NCI-H524 (cell line): ENCODE measurements around the gene NECAB2.

Source experiments
- DNase-seq, 2 experiments: peaks; one replicate each; lab custom pipeline; 2025; lab: John Stamatoyannopoulos, UW

NECAB2 gene

DNA sequence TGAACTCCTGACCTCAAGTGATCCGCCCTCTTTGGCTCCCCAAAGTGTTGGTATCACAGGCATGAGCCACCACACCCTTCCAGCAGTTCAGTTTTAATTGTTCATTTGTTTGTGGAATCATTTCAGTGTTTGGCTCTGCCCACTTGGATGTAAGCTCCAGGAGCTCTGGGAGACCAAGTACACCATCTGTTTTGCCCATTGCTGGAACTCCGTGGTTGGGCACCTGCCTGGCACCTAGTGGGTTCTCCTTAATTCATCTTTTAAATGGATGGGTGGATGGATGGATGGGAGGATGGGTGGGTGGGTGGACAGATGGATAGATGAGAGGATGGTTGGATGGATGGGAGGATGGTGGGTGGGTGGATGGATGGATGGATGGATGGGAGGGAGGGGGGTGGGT lies 953 bp upstream of the NECAB2 start:
- DNase-seq, result peak in 1 of 2 experiments; percentile 27

DNA sequence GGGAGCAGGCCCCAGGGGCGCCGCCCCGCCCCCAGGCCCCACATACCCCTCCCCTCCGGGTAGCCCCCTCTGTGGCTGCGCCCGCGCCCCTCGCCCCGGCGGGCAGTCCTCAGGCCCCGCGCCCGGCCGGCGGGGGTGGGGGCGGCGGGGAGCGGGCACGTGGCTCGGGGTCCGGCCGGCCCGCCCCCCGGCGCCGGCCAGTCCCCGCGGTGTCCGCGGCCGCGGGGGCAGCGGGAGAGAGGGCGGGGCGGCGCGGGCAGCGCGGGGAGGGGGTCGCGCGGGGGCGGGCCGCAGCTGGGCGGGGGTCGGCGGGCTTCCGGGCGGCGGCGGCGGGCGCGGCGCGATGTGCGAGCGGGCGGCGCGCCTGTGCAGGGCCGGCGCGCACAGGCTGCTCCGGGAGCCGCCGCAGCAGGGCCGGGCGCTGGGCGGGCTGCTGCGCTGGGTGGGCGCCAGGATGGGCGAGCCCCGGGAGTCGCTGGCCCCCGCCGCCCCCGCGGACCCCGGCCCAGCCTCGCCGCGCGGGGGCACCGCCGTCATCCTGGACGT lies 335 bp downstream of the NECAB2 start:
- peak in 1 of 2 experiments; percentile 34 for DNase-seq

DNA sequence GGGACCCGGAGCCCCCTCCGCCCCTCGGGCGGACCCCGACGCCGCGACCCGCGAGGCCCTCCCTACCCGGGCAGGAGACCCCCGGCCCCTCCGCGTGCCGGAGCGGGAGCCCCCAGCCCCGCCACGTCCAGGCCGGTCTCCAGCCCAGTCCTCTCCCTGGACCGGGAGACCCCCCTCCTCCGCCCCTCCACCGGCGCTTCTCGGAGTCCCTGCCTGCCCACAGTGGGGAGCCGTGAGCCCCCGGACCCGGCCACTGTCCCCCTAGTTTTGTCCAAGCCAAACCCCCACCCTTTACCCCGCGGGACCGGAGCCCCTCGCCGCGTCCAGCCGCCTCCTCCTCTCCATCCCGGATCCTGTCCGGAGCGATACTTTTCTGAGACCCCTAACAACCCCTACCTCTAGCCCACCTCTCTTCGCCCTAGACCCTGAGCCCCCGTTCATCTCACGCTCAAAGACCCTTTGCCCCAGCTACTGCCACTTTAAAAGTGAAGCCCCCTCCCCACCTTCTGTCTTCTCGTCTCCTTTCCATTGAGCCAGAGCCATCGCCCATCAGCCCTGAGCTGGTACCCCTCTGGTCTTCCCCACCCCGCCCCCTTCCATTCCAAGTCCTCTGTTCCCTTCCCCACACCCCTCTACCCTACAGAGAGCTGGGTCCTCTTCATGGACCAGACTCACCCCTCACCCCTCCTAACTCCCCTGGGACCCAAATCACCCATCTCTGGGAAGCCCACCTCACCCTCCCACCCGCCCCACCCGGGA lies 1.0 kb downstream of the NECAB2 start:
- no peak for DNase-seq

DNA sequence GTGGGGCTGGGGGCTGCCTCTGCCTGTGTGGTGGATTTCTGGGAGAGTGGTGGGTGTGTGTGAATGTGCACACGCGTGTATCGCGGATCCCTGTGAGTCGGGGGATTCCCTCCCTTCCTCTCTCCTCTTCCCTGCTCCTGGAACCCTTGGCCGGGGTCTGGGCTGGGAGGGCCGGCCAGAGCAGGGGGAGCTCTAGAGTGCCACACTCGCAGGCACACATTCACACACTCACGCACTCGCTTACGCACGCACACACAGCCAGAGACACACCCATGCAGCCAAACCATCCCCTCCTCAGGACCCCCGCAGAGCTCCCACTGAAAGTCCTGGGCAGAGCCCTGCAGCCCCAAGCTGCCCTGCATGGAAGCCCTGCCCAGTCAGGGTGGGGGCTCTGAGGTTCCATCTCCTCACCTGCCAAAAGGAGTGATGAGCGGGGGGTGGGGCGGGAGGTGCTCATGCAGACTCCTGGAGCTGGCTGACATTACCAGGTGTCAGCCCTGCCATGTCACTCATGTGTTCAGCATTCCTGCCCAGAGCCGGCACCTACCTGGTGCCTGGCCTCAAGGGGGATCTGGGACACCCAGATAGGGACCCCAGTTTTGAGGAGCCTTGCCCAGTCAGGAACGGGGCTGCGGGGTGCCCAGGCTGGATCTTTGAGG lies 1.9 kb downstream of the NECAB2 start:
- DNase-seq, result no peak

DNA sequence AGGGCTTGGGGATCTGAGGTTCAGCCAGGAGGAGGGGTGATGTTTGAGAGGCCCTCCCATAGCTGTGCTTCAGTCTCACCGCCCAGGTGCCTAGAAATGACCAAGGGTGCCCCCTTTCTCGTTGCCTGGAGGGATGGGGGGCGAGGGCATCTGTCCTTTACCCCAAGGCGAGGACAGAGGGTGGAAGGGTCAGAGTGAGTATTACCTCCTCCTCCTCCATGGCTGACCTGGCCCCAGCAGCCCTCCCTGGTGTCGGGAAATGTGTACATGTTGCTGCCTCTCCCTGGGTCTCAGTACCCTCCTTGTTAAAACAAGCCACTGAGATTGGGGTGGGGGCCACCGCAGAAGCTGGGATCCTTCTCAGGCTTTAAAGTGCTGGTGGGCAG lies 2.4 kb downstream of the NECAB2 start:
- no peak for DNase-seq

DNA sequence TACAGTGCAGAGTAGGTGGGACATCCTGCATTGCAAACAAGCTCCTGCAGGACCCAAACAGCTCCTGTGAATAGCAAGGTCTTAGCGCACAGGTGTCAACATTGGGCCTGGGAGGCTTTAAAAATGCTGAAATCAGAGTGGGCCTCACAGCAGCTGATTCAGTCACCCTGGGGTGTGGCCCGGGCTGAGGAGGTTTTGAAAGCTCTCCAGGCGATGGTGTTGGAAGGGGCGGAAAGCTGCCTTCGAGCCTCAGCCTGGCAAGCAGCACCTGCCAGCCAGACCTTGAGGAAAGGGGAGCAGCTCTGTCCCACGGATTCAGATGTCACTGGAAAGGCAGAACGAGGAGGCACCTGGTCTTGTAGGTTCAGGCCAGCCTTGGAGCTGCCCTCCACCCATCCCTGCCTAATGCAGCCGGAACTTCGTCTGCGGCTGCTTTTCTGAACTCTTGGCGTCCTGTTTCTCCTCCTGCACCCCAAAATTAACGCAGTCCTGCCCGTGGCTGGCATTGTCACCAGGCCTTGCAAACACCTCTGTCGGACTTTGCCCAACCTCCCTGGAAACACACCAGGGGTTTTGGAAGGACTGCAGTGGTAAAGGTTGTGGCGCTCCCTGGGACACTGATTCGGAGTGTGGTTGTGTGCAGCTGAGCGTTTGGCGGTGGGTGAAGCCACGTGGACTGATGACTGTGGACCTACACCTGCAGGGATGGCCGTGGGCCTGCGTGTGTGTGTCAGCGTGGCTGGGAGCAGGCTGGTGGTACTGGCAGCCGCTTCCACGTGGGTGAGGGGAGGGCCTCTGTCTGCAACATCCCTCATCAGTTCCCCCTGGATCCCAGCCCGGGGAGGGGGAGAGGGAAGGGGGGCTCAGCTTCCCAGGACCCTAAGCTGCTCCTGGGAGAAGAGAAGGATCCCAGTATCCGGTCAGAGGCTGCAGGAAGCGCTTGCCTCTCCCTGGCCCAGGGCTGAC lies 3.4 kb downstream of the NECAB2 start:
- no peak for DNase-seq

DNA sequence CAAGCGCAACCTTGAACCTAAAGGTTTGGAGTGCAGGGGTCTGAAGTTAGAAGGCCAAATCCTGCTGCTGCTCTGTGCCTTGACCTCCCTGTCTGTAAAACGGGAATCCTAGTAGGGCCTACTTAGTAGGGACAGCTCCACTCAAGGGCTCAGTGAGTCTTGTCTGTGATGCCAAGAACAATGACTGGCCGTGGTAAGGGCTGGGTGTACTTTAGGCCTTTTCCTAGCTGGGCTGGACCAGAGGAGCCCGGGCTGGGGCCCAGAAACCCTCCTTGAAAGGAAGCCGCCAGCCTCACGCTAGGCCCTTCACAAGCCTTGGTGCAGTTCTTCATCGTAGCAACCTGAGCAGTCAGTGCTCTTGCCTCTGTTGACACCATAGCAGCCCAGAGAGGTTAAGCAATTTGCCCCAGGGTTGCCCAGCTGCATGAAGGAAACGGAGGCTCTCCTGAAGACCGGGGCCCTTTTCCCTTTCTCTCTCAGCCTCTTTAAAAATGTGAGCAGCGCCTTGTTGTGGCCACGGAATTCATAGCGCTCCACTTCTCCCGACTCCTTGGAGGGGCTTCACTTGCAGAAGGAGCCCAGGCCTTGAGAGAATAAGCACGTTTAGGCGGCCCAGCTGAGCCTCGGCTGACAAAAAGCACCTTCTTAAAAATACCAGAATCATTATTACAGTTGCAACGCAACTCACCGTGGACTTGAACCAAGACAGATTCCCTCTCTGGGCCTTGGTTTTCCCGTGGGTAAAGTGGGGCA lies 4.4 kb downstream of the NECAB2 start:
- DNase-seq, result no peak

DNA sequence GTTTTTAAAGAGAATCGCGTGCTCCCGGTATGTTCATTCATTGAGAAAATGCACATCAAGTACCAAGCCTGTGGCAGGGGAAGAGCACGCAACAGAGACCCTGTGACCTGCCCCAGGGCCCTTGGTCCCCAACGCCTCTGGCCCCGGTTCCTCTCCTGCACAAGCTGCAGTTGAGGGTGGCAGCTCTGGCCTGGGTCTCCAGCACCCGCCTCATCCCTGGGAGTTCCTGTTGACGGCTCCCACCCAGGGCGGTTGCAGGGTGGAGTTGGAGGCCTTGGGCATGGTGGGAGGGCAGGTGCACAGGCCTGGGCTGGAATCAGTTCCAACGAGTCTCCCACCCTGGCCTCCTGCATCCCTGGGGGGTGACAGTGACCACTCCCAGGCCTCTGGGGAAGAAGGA lies 5.0 kb downstream of the NECAB2 start:
- DNase-seq, result no peak

DNA sequence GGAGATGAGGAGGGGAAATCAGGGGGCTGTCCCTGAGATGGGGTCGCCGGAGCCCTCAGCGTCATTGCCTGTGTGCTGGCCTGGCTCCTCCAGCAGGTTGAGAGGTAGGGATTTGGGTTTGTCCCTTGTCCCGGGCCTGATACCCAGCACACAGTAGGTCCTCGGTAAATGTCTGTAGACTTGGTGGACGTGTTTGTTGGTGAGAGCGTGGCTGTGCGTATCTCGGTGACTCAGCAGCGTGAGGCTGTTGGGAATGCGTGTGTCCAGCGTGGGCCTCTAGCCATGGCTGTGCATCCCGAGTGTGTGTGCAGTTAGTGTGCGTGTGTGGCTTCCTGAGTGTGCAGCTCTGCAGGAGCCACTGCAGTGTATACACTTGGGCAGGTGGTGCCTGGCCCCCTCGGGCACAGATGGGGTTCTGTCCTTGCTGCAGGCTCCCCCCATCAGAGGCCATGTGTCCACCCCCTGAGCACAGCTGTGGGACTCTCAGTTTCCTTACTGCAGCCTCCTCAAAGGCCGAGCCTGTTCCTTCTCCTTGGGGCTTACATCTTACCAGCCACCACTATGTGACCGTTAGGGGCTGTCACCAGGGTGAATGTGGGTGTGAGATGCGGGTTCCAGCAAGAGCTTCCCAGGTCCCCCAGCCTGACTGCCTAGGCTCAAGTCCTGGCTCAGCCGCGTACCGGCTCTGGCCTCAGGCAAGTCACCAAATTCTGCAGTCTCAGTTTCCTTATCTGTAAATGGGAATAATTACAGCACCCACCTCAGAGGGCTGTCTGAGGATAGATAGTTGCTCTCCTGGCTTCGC lies 5.7 kb downstream of the NECAB2 start:
- DNase-seq, result peak in 1 of 2 experiments; percentile 55

DNA sequence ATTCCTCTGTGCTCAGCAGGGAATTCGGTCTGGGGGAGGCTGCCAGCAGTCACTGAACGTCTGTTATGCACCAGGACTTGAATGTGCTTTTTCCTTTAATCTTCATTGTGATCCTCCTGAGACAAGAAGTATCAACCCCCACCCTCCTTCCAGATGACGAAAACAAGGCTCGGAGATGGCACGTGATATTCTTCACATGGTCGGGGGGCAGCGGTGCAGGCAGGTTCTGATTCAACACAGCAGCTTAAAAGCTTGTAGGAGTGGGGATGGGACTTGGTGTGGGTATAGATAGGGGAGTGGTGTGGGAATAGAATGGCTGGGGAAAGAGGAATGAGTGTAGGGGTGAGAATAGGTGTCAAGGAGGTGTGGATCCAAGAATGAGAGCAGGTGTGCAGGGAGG lies 6.4 kb downstream of the NECAB2 start:
- DNase-seq, result peak; percentile 36 to 78

DNA sequence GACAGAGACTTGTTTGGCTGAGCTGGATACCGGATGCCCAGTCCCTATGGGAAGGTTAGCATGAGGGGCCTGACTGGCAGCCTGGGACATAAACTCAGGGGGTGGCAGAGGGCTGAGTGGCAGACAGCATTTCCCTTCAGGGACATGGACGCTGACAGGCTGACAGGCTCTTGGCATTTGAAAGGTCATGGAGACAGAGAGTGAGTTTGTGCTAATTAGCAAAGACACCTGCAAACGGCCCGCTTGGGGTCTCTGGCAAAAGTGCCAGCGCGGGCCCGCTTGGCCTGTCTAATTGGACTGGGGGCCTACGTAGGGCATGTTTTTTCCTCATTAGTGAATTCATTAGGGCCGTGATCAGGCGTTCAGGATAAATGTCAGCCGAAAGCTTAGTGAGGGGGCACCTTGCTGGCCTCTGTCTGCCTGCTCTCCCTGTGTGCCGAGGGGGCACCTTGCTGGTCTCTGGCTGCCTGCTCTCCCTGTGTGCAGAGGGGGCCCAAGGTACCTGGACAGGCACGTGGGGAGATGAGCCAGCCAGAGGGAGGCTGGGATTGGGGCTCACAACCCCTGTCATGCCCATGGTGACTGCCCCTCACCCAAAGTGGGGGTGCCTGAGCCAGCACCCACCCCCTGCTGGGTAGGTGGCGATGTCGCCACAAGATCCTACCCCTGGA lies 7.7 kb downstream of the NECAB2 start:
- DNase-seq, result no peak

DNA sequence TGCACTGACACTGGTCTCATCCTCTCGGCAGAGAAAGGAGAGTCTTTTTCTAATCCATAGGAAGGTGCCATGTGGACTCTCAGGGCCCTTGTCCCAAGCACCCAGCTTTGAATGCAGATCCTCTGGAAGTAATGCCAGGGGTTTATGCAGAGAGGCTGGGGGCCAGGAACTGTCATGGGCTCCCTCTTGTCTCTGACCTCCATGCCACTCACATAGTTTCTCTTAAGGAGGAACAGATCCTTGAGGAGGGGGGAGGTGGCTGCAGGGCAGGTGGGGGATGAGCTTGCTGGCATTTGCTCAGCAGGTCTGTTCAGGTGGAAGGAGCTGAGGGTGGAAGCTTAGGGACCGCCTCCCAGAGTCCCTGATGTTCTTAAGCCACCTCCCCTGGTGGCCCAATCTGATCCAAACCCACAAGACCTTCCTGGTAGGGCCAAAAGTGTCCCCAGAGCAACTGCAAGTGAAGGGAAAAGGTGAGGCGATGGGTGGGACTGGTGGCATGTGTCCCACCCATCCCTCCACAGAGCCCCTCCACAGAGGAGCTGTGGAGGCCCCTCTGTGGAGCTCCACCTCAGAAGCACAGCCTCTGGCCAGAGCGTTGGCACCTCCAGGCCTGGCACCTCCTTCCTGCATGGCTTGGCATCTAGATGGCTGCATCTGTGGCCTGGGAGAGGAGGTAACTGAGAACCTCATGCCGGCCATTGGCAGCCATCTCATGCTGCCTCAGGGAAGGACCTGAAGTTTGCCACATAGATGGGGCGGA lies 9.2 kb downstream of the NECAB2 start:
- no peak for DNase-seq

DNA sequence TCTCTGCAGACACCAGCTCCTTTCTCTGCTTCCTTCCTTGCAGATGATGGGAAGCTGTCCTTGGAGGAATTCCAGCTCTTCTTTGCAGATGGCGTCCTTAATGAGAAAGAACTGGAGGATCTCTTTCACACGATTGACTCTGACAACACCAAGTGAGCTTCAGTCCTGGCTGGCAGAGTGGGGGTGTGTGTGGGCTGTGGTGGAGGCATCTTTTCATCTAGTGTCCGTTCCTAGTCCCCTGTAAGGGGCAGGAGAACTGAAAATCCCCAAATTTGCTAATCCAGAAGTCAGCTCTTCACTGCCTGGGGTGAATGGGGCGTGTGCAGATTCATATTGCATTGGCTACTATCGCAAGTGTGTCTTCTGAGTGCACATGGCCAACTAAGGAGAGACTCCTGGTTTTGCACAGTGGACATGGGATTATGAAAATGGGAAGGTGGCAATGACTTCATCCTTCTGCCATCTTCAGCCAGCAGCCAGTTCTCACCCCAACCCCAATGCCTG lies 10.4 kb downstream of the NECAB2 start:
- DNase-seq, result no peak

DNA sequence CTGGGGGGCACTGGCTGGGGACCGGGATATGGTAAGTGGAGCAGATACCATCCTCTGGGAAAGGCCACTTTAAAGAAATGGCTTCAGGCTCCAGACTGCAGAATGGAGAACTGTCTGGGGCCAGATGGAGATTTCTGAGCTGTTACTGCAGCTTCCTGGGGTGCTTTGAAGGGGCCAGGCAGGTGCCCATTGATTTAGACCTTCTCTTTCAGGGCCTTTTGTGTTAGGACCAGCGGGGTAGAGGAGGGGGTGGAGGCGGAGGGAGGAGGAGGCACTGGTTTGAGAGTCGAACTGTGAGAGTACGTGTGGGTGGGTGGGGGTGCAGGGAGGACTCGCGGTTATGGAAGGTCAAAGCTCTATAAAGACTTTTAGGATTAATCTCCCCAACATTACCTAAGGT lies 11.4 kb downstream of the NECAB2 start:
- no peak for DNase-seq

DNA sequence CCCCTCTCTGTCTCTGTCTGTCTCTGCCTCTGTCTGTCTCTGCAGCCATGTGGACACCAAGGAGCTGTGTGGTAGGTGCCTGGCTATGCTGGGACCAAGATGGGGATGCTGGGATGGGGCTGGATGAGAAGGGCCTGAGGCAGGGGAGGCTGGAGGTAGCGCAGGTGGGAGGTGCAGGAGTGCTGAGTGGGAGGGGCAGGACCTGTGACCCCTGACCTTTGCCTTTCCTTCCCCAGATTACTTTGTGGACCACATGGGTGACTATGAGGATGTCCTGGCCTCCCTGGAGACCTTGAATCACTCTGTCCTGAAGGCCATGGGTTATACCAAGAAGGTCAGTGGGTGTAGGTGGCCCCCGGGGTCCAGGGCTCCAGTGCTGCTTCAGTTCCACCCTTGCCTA lies 12.8 kb downstream of the NECAB2 start:
- DNase-seq, result no peak

DNA sequence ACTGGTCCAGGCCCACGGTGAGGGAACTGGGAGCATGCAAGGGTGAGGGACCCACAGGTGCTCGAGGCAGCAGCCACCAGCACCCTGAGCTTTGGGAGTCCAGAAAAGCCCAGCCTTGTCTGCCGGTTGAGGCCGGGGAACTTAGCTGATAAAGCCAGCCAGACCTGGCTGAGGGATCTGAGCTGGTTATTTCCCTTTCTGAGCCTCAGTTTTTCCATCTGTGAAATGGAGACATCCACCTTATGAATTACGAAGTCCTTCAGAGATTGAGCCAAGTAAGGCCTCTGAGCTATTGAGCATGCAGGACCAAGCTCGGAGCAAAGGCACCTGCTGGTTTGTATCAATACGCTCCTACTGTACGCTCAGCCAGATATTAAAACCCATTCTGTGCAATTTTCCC lies 13.8 kb downstream of the NECAB2 start:
- no peak for DNase-seq

DNA sequence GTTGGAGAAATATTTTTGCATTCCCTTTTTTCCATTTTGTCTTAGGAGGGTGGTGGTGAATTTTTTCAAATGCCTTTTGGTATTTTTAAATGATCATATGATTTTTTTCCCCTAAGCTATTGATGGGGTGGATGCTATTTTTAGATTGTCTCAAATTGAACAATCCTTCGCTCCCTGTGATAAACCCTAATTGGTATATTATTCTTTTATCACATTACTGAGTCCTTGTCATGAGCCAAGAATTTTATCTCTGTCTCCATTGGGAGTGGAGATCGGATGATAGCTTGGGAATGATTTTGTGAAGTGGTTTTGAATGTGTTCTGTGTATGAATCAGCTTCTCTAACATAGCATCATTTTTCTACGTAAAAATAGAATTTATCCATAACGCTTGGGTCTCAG lies 15.4 kb downstream of the NECAB2 start:
- DNase-seq, result no peak

DNA sequence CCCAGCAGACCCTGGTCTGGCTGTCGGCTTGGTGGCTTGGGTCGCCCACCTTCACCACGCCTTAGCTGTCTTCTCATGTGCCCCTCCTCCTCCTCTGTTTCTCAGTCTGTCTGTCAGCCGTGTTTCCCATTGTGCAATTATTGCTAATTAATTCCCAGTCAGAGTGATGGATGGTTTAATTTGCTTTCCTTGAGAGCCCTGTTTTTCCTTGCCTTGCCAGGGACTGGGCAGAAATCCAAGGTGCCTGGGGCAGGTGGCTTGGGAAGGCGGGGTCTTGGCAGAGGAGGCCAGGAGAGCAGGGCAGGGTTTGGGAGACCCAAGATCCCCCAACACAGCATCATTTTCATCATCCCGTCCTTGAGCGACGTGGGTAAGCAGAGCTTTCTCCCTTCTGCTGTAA lies 21.3 kb downstream of the NECAB2 start:
- peak in 1 of 2 experiments; percentile 16 for DNase-seq

DNA sequence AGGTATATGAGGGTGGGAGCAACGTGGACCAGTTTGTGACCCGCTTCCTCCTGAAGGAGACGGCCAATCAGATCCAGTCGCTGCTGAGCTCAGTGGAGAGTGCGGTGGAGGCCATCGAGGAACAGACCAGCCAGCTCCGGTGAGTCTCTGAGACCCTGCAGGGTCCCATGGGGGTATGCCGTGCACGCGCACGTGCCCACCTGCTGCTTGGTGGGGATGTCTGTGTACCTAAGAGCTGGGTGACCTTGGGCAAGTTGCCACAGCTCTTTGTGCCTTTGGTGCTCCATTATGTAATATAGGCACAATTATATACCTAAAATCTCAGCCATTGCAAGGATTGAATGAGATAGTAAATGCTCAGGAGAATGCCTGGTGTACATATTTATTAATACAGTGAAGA lies 22.4 kb downstream of the NECAB2 start:
- DNase-seq, result no peak
